Dendritic cell treated with granulocyte-macrophage colony-stimulating factor and Interleukin-4, amounts not matched to agents 40 ng/mL and 50 ng/mL, for 4 days (primary cell): ENCODE measurements around the gene PCGF2.

Experiments
- H3K27ac Mint-ChIP-seq: one replicate; pipeline ENCODE4 v1.8.0; 2022; ENCODE audit warnings: mild to moderate bottlenecking, mixed read lengths
- H3K27me3 Mint-ChIP-seq: one replicate; pipeline ENCODE4 v1.8.0; 2022; ENCODE audit warnings: mild to moderate bottlenecking, mixed read lengths
- H3K36me3 Mint-ChIP-seq: one replicate; pipeline ENCODE4 v1.8.0; 2022; ENCODE audit warnings: low read depth, mixed read lengths
- H3K4me1 Mint-ChIP-seq: one replicate; pipeline ENCODE4 v1.8.0; 2022; ENCODE audit warnings: low read depth, mixed read lengths
- H3K4me3 Mint-ChIP-seq: one replicate; pipeline ENCODE4 v1.8.0; 2022; ENCODE audit warnings: mild to moderate bottlenecking, moderate library complexity, mixed read lengths
- H3K9me3 Mint-ChIP-seq: one replicate; pipeline ENCODE4 v1.8.0; 2022; ENCODE audit warnings: mixed read lengths
- intact Hi-C: fragments of 100-400 bp; cut with micrococcal nuclease; formaldehyde crosslinking; loops from one replicate; pipeline ENCODE4 v1.15.0; 2022

Gene PCGF2

DNA sequence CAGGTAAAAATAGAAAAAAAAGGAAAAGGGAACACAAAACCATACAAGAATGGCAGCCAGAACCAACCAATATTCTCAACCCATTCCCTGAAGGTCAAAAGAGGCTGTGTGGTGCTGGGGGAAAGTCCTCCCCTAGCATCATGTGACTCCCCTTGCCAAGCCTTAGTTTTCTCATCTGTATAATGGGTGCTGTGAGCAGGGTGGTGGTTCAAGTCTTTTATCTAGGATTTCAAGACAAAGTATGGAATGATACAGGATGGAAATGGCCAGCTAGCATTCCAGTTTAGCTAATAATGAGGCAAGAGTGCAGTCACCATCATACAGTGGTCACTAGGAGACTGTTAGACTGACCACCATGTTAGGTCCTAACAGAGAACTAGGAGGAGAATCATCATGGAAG lies 25.1 kb upstream of the PCGF2 start:
- no peaks in the 10 kb centered on the region for H3K9me3 Mint-ChIP-seq
- H3K27me3 Mint-ChIP-seq, result no peaks in the 10 kb centered on the region
- no peak overlapping the region for H3K4me3 Mint-ChIP-seq
- intact Hi-C loops, result no loop called here
- no peaks in the 10 kb centered on the region for H3K4me1 Mint-ChIP-seq
- H3K36me3 Mint-ChIP-seq, result peaks cover 99% of the 10 kb centered on the region
- H3K27ac Mint-ChIP-seq, result no peak overlapping the region

DNA sequence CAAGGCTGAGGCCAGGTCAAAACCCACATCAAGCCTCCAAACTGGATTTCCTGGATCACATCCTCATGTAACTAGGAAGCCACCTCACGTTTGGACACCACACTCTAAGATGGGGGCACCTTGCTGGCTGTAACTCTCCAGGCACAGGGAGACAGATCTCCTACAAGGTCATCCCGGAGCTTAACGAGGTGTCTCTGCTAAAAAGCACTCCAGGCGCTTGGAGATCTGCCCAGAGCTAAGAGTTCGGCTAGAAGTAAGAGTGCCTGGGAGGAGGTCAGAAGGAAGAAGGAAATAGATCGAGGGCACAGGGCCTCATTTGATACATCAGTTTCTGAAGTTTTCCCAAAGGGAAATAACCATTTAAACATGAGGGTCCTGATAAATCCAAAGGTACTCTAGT lies 20.3 kb upstream of the PCGF2 start:
- H3K4me3 Mint-ChIP-seq, result no peak overlapping the region
- H3K9me3 Mint-ChIP-seq, result no peaks in the 10 kb centered on the region
- H3K27ac Mint-ChIP-seq, result no peak overlapping the region
- intact Hi-C loops, result no loop called here
- H3K36me3 Mint-ChIP-seq, result peaks cover 100% of the 10 kb centered on the region
- H3K27me3 Mint-ChIP-seq, result no peaks in the 10 kb centered on the region
- H3K4me1 Mint-ChIP-seq, result peaks cover 5% of the 10 kb centered on the region

DNA sequence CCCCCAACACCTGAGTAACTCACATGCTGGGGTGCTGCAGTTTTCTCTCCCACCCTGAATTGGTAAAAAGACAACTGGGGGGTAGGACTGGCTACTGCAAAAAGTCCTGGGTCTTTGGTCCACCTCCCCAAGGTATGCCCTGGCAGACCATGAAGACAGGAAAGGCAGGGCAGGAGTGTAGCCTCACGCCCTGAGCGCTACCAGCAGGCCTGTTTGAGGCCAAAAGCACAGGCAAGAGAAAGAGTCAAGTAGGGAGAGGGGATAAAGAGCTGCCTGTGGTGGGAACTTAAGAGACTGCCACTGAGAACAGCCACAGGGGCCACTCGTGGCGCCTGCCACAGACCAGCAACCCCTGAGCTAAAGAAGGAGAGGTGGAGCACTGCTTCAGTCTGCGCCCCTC lies 18.2 kb upstream of the PCGF2 start:
- H3K27ac Mint-ChIP-seq, result no peak overlapping the region

DNA sequence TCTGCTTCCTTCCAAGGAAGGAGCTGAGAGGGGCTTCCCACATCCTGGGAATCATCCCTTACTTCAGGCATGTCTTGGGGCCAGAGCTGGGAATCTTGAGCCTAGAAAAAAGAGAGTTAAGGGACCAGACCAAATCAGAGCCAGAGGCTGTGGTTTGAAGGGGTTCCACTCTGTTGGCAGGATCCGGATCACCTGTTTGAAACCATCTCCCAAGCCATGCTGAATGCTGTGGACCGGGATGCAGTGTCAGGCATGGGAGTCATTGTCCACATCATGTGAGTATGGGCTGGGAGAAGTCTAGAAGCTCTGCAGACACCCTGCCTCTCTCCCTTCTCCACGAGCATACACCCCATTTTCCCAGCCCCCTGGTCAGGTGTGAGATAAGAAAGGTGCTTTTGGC lies 14.1 kb upstream of the PCGF2 start:
- peaks cover 5% of the 10 kb centered on the region for H3K4me1 Mint-ChIP-seq
- no peak overlapping the region for H3K4me3 Mint-ChIP-seq
- no peaks in the 10 kb centered on the region for H3K27me3 Mint-ChIP-seq
- peaks cover 95% of the 10 kb centered on the region for H3K36me3 Mint-ChIP-seq
- intact Hi-C loops, result no loop called here
- no peaks in the 10 kb centered on the region for H3K9me3 Mint-ChIP-seq
- no peak overlapping the region for H3K27ac Mint-ChIP-seq

More for the DNA sequence above, 18.2 kb upstream of the PCGF2 start:
- no peaks in the 10 kb centered on the region for H3K27me3 Mint-ChIP-seq
- peaks cover 5% of the 10 kb centered on the region for H3K4me1 Mint-ChIP-seq
- H3K4me3 Mint-ChIP-seq, result no peak overlapping the region
- no peaks in the 10 kb centered on the region for H3K9me3 Mint-ChIP-seq
- H3K36me3 Mint-ChIP-seq, result peaks cover 100% of the 10 kb centered on the region
- intact Hi-C loops, result no loop called here

DNA sequence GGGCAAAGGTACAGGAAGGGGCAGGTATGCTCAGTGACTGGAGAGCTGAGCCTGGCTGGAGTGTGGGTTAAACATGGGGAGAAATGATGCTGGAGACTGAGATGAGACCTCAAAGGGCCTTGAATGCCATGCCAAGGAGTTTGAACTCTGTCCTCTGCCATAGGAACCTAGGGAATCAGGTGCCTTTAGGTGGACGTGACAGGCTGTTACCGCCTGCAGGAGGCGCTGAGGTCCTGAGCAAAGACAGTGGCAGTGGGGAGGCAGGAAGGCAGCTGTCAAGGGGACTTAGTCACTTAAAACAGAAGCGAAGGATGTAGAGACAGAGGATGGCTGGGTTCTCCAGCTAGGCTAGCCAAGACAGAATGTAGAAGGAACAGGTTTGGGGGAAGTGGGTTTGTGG lies 13.5 kb upstream of the PCGF2 start:
- Mint-ChIP-seq H3K4me3 (no peak overlapping the region), H3K9me3 (no peaks in the 10 kb centered on the region), H3K27ac (no peak overlapping the region), H3K36me3 (peaks cover 91% of the 10 kb centered on the region), H3K4me1 (peaks cover 5% of the 10 kb centered on the region), H3K27me3 (no peaks in the 10 kb centered on the region)
- intact Hi-C loops, result no loop called here

DNA sequence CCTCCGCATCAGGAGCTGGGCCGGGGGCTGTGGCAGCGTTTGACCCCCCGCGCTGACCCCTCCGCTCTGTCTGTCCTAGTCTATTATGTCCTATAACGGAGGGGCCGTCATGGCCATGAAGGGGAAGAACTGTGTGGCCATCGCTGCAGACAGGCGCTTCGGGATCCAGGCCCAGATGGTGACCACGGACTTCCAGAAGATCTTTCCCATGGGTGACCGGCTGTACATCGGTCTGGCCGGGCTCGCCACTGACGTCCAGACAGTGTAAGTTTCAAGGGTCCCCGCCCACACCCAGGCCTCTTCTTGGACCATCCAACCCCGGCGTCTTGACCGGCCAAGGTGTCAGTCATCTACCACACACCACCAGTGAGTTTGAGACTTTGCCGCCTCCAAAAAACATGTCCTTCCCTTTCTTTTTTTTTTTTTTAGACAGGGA lies 5.0 kb upstream of the PCGF2 start:
- peaks cover 32% of the 10 kb centered on the region for H3K27me3 Mint-ChIP-seq
- intact Hi-C loops, result loop anchor here (5.0 kb wide), 1 partner anchor 114 kb away; no protein-coding TSS in a partner anchor
- H3K4me1 Mint-ChIP-seq, result peaks cover 50% of the 10 kb centered on the region
- H3K27ac Mint-ChIP-seq, result peak overlapping the region; percentile 95
- H3K36me3 Mint-ChIP-seq, result peaks cover 49% of the 10 kb centered on the region
- H3K4me3 Mint-ChIP-seq, result peak overlapping the region; percentile 97
- no peaks in the 10 kb centered on the region for H3K9me3 Mint-ChIP-seq

DNA sequence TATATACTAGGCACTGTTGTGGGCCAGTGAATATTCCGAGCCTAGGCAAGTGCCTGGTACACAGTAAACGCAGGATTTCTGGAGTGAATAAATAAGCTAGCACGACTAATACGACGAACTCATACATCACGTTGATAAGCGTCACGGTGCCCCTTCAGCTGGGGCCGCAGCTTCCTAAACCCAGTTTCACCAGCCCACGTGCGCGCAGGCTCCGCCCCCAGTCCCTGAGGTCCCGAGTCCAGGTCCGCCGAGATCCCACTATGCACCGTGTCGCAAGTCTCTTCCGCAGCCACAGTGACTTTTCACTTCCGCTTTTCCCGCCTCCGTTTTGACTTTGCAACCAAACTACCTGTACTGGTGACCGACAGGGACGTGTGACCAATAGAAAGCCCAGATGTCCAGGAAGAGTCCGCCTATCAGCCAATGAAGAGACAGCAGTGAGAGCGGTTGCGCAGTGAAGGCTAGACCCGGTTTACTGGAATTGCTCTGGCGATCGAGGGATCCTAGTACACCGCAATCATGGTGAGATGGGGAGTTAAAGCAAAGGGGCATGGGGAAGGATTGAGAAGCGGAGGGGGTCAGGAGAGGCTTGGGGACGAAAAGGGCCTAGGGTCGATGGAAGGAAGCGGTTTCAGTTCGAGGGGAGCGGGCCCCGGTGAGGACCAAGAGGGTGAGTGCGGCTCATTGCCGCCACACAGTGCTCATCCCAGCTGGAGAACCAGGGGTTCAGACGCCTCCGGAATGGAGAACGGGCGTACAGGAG lies 4.4 kb upstream of the PCGF2 start, which contains the start of gene PSMB3:
Gene PSMB3 (plus strand): TSS at position 434 of the 763 bp plus-strand sequence. CDS start 86 bp downstream, at position 520.
- Mint-ChIP-seq H3K4me1 (peaks cover 55% of the 10 kb centered on the region), H3K4me3 (peak within 1 kb of the TSS; percentile 97)
- intact Hi-C loops, result loop anchor here (1.0 to 5.0 kb wide), 2 partner anchors 22 to 115 kb away; partner anchors contain the start of gene CISD3

DNA sequence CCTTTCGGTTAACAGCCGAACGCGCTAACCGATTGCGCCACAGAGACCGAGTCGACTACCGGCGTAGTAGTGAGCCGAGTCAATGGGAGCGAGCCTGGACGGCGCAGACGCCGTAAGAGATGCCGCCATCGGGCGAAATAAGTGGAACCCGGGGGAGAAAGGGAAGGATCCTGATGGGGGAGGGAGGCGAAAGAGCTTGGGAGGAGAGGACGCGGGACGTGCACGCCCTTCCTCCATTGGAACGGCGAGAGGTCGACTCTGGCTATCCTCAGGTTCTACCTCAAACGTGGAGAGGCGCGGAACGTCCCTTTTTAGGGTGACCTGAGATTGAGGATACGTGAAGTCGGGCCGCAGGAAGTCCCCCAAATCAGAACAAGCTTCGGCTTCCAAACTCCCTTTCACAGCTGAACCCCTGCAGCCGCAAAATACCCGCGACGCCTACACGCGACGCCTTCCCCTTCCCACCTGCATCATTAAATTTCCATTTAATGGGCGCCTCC lies 3.7 kb upstream of the PCGF2 start:
- peaks cover 42% of the 10 kb centered on the region for H3K27me3 Mint-ChIP-seq
- H3K4me3 Mint-ChIP-seq, result peak overlapping the region; percentile 97
- H3K27ac Mint-ChIP-seq, result peak overlapping the region; percentile 95
- intact Hi-C loops, result loop anchor here (1.0 to 5.0 kb wide), 2 partner anchors 22 to 115 kb away; partner anchors contain the start of gene CISD3
- peaks cover 58% of the 10 kb centered on the region for H3K4me1 Mint-ChIP-seq
- no peaks in the 10 kb centered on the region for H3K9me3 Mint-ChIP-seq
- H3K36me3 Mint-ChIP-seq, result peaks cover 45% of the 10 kb centered on the region

More for the DNA sequence above, 4.4 kb upstream of the PCGF2 start, which contains the start of gene PSMB3:
- H3K9me3 Mint-ChIP-seq, result no peaks in the 10 kb centered on the region
- H3K27me3 Mint-ChIP-seq, result peaks cover 37% of the 10 kb centered on the region
- peak within 1 kb of the TSS; percentile 95 for H3K27ac Mint-ChIP-seq
- H3K36me3 Mint-ChIP-seq, result peaks cover 45% of the 10 kb centered on the region

DNA sequence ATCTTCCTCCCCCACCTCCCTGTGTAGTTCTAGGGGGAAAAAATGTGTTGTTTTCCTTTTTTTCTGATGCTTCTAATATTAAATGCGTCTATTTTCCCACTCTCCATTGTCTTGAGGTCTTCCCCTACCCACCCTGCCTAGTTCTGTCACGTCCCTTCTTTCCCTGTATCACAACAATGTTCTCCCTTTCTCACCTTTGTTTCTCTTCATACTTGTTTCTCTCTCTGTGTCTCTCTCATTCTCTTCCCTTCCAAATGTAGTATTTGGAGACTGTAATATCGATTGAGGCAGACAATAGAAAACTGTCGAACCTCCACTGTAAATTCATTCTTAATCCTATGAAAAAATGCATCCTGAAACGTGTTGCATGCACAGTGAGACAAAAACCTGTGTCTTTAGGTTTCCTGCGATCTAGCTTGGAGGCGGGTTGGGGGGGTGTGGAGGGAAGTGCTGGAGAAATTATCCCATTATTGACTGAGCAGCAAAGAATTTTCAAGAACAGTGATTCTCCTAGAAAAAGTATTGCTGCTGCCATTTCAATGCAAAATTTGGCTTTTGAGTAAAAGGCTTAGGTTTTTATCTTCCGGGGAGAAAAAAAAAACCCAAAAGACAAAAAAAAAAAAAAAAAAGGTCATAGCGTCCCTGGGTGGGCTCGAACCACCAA lies 3.1 kb upstream of the PCGF2 start:
- peaks cover 40% of the 10 kb centered on the region for H3K36me3 Mint-ChIP-seq
- H3K4me3 Mint-ChIP-seq, result peak overlapping the region; percentile 97
- peaks cover 48% of the 10 kb centered on the region for H3K27me3 Mint-ChIP-seq
- peak overlapping the region; percentile 95 for H3K27ac Mint-ChIP-seq
- H3K9me3 Mint-ChIP-seq, result no peaks in the 10 kb centered on the region
- peaks cover 64% of the 10 kb centered on the region for H3K4me1 Mint-ChIP-seq
- intact Hi-C loops, result loop anchor here (5.0 kb wide), 1 partner anchor 116 kb away; no protein-coding TSS in a partner anchor

DNA sequence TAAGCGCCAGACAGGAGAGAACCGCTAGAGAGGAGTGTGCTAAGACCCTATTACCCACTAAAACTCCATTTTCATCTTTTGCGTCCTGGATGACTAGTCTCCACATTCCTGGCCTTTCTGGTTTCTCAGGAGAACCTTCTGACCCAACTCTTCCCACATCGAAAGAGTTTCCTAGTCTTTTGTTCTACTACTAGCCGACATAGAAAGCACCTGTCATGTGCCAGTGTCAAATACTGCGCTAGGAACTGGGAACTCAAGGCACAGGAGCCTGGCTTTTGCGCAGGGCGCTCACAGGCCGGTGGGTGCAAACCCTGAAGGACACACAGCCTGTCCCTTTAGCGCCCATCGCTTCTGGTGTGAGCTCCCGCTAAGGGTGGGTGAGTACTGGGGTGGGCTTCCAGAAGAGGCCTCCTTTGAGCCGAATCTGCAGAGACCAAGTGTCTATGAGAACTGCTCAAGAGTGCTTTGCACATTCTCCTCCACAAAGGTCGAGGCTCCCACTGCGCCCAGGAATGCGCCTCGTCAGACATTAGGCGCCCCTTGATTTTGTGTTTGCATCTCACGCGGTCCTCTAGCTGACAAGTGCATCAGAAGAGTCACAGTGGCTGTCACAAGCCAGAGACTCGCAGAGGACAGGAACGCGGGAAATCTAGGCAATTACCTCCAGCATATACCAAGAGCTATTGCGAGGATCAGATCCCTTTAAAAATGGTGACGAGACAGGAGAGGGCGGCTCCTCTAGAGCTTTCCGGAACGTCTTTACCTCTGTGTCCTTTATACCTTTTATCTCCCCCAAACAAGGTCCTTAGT lies 2.4 kb upstream of the PCGF2 start:
- Mint-ChIP-seq H3K4me1 (peaks cover 70% of the 10 kb centered on the region), H3K27me3 (peaks cover 56% of the 10 kb centered on the region), H3K9me3 (no peaks in the 10 kb centered on the region), H3K27ac (peak overlapping the region; percentile 95), H3K4me3 (peak overlapping the region; percentile 97), H3K36me3 (peaks cover 32% of the 10 kb centered on the region)
- intact Hi-C loops, result loop anchor here (5.0 kb wide), 1 partner anchor 117 kb away; no protein-coding TSS in a partner anchor

DNA sequence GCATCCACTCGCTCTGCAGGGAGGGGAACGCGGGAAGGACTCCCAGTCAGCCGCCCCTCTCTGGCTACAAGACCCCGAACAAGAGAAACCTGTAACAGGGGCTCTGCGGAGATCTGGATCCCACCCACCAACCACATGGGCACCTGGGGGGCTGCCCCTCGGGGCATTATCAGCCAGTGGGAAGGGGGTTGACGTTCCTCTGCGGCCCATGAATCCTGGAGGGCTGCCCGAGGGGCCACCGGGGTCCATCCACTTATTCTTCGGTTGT lies 1.8 kb upstream of the PCGF2 start:
- intact Hi-C loops, result loop anchor here (5.0 kb wide), 1 partner anchor 117 kb away; no protein-coding TSS in a partner anchor
- Mint-ChIP-seq H3K4me1 (peaks cover 70% of the 10 kb centered on the region), H3K9me3 (no peaks in the 10 kb centered on the region)

DNA sequence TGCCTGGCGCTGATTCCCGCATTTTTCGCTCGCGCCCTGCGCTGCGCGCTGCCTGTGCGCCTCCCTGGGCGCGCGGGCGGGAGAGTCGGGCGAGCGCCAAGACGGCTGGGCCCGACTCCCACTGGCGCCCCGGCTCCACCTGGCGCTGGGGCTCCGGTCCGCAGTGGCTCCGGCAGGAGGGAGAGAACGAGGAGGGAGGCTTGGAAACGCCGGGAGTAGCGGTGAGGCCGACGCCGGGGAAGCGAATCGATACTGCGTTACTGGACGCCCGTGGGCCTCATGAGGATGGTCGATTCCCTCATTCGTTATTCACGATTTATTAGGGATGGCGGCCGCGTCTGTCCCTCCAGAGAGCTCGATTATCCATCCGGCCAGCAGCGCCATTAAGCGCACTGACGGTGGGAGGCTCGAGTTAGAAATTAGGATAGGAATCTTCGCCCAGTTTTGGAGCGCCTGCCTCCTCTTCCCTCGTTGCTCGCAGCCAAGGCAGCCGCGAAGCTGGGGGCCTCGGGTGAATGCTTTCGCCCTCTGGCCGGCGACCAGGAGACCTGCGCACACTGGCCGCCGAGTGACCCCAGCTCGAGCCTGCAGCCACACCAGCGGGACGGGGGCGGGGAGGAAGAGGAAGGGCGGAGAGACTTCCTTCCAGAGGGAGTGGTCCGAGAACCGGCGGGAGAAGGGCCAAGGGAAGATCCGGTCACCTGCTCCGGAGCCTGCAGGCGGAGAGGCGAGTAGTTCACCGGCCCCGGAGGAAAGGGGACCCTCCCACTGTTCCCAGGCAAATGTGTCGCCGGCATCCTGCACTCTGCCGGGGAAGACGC lies 1.3 kb upstream of the PCGF2 start:
- H3K4me1 Mint-ChIP-seq, result peaks cover 66% of the 10 kb centered on the region
- H3K36me3 Mint-ChIP-seq, result peaks cover 22% of the 10 kb centered on the region
- no peak overlapping the region for H3K27ac Mint-ChIP-seq
- peak overlapping the region; percentile 81 for H3K4me3 Mint-ChIP-seq
- H3K27me3 Mint-ChIP-seq, result peaks cover 66% of the 10 kb centered on the region
- intact Hi-C loops, result loop anchor here (5.0 kb wide), 1 partner anchor 118 kb away; no protein-coding TSS in a partner anchor
- no peaks in the 10 kb centered on the region for H3K9me3 Mint-ChIP-seq

More for the DNA sequence above, 1.8 kb upstream of the PCGF2 start:
- H3K36me3 Mint-ChIP-seq, result peaks cover 27% of the 10 kb centered on the region
- H3K27ac Mint-ChIP-seq, result no peak overlapping the region
- H3K4me3 Mint-ChIP-seq, result peak overlapping the region; percentile 81
- peaks cover 61% of the 10 kb centered on the region for H3K27me3 Mint-ChIP-seq

DNA sequence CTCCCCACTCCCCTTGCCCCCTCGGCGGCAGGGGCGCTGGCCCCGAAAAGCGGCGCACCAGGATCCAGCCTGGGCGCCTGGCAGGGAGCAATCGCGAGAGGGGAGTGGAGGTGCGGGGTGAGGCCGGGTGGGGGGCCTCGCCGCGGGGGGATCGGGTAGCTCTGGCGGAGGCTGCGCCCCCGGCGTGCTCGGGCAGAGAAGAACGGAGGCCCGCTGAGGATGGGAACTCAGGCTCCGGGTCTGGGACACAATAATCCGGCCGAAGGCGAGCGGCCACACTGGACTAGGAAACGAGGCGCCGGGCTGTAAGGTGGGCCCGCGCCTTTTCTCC lies 721 bp upstream of the PCGF2 start:
- intact Hi-C loops, result no loop called here
- Mint-ChIP-seq H3K27ac (no peak overlapping the region), H3K4me3 (peak overlapping the region; percentile 81), H3K4me1 (peaks cover 60% of the 10 kb centered on the region), H3K9me3 (no peaks in the 10 kb centered on the region), H3K36me3 (peaks cover 16% of the 10 kb centered on the region), H3K27me3 (peaks cover 72% of the 10 kb centered on the region)
